SK-N-SH (cell line): ENCODE results near the gene RIT1. TPM values are rescaled to one million over a fixed set of nuclear protein-coding genes. Genes with fewer than 3 reads are reported as not detected.

Source experiments
- CTCF ChIA-PET: fragments of 300-600, 350-600 bp; formaldehyde crosslinking; extraction: SDS; loops from one replicate; lab custom pipeline; 2021; lab: Yijun Ruan, JAX
- POLR2A ChIA-PET: fragments of 350-600 bp; sonication (Branson Sonifier 250); formaldehyde crosslinking; extraction: SDS; loops from one replicate; lab custom pipeline; 2020; ENCODE audit warnings: antibody characterized with exemption, inconsistent platforms; lab: Yijun Ruan, JAX
- DNase-seq: peaks from one replicate; pipeline ENCODE4 v3.0.0; 2012
- H2AFZ ChIP-seq: fragments of 200-600 bp; sonication (generic); 2 replicates; pipeline ENCODE4 v1.8.1; 2016; ENCODE audit warnings: antibody characterized with exemption, mild to moderate bottlenecking, low read depth
- H3F3A ChIP-seq: fragments of 200-600 bp; sonication (generic); replicated peaks from 2 replicates; pipeline ENCODE3; 2016; ENCODE audit warnings: antibody characterized with exemption, mild to moderate bottlenecking; ENCODE audit not compliant: insufficient read depth
- H3K27ac ChIP-seq, 2 experiments: fragments of 200-500 bp in 1 of 2; fragments of 200-600 bp in 1 of 2; sonication (Bioruptor generic) in 1 of 2; sonication (generic), shearing (Covaris generic) in 1 of 2; 2 replicates each; pipeline versions ENCODE4 v1.5.1 to v1.6.1; 2014 to 2016; ENCODE audit warnings: low read depth in 2 of 2, inconsistent platforms in 1 of 2, low read length in 1 of 2, mild to moderate bottlenecking in 1 of 2, mixed read lengths in 1 of 2
- H3K27me3 ChIP-seq: fragments of 200-600 bp; sonication (generic), shearing (Covaris generic); 2 replicates; pipeline ENCODE4 v1.6.1; 2016; ENCODE audit warnings: mixed run types; ENCODE audit not compliant: insufficient read depth
- H3K36me3 ChIP-seq, 2 experiments: fragments of 200-500 bp in 1 of 2; fragments of 200-600 bp in 1 of 2; sonication (Bioruptor generic) in 1 of 2; sonication (generic) in 1 of 2; replicated peaks in 1 of 2; 2 replicates each; pipeline versions ENCODE3 to v1.5.1; 2014 to 2016; ENCODE audit warnings: low read length in 1 of 2, mild to moderate bottlenecking in 1 of 2; ENCODE audit not compliant: insufficient read depth in 2 of 2, control insufficient read depth in 1 of 2
- H3K4me1 ChIP-seq, 2 experiments: fragments of 200-500 bp in 1 of 2; fragments of 200-600 bp in 1 of 2; sonication (Bioruptor generic) in 1 of 2; sonication (generic), shearing (Covaris generic) in 1 of 2; 2 replicates each; pipeline versions ENCODE4 v1.5.1 to v1.6.1; 2014 to 2016; ENCODE audit warnings: low read depth in 1 of 2, low read length in 1 of 2, mixed run types in 1 of 2; ENCODE audit not compliant: insufficient read depth in 2 of 2, control insufficient read depth in 1 of 2
- H3K4me2 ChIP-seq: fragments of 200-600 bp; sonication (generic), shearing (Covaris generic); 2 replicates; pipeline ENCODE4 v1.6.1; 2017; ENCODE audit warnings: mixed run types
- H3K4me3 ChIP-seq, 2 experiments: fragments of 200-500 bp in 1 of 2; fragments of 200-600 bp in 1 of 2; sonication (Bioruptor generic) in 1 of 2; sonication (generic), shearing (Covaris generic) in 1 of 2; 2 replicates each; pipeline versions ENCODE4 v1.5.1 to v1.8.1; 2014 to 2016; ENCODE audit warnings: low read depth in 2 of 2, inconsistent platforms in 1 of 2, low read length in 1 of 2, mild to moderate bottlenecking in 1 of 2, mixed read lengths in 1 of 2, moderate library complexity in 1 of 2
- H3K79me2 ChIP-seq: fragments of 200-600 bp; sonication (generic); 2 replicates; pipeline ENCODE4 v1.8.1; 2017; ENCODE audit warnings: mild to moderate bottlenecking; ENCODE audit not compliant: insufficient read depth
- H3K9ac ChIP-seq: fragments of 200-600 bp; sonication (generic); 2 replicates; pipeline ENCODE4 v1.6.1; 2017; ENCODE audit warnings: mixed run types
- H3K9me2 ChIP-seq: fragments of 200-600 bp; sonication (generic); 2 replicates; pipeline ENCODE4 v1.6.1; 2017; ENCODE audit warnings: mixed run types
- H3K9me3 ChIP-seq: fragments of 200-600 bp; sonication (generic); 2 replicates; pipeline ENCODE4 v1.6.1; 2017; ENCODE audit warnings: mixed run types, mild to moderate bottlenecking, moderate library complexity
- H4K20me1 ChIP-seq: fragments of 200-600 bp; sonication (generic); 2 replicates; pipeline ENCODE4 v1.6.1; 2017; ENCODE audit warnings: mild to moderate bottlenecking, mixed run types; ENCODE audit not compliant: insufficient read depth
- CTCF ChIP-seq: fragments of 200-600 bp; sonication (generic); IDR thresholded peaks from 2 replicates; pipeline ENCODE4 v1.6.1; 2017; ENCODE audit warnings: antibody characterized with exemption, mild to moderate bottlenecking, moderate library complexity
- ELF1 ChIP-seq: IDR thresholded peaks from 2 replicates; pipeline ENCODE4 v1.4.0; 2012
- EP300 ChIP-seq, 2 experiments: IDR thresholded peaks; 2 replicates each; pipeline versions ENCODE4 v1.4.0 to v1.6.1; 2012; ENCODE audit warnings: borderline replicate concordance in 1 of 2, low read depth in 1 of 2, low read length in 1 of 2
- FOSL2 ChIP-seq: IDR thresholded peaks from 2 replicates; pipeline ENCODE4 v1.4.0; 2012; ENCODE audit warnings: low read depth, mild to moderate bottlenecking, moderate library complexity, borderline replicate concordance
- FOXJ3 ChIP-seq: sonication (generic); formaldehyde crosslinking; IDR thresholded peaks from 2 replicates; pipeline ENCODE4 v1.5.1; 2020; ENCODE audit warnings: mild to moderate bottlenecking, missing genetic modification reagents
- FOXM1 ChIP-seq: IDR thresholded peaks from 2 replicates; pipeline ENCODE4 v1.4.0; 2012; ENCODE audit warnings: low read depth, mild to moderate bottlenecking
- GATA2 ChIP-seq: sonication (generic); formaldehyde crosslinking; IDR thresholded peaks from 2 replicates; pipeline ENCODE4 v1.5.0; 2020; ENCODE audit warnings: mild to moderate bottlenecking, missing genetic modification reagents
- MAX ChIP-seq: IDR thresholded peaks from 2 replicates; pipeline ENCODE4 v1.4.0; 2012; ENCODE audit warnings: low read depth
- MEF2A ChIP-seq: IDR thresholded peaks from 2 replicates; pipeline ENCODE4 v1.4.0; 2012; ENCODE audit warnings: low read depth, borderline replicate concordance
- NFIC ChIP-seq: IDR thresholded peaks from 2 replicates; pipeline ENCODE4 v1.4.0; 2012; ENCODE audit warnings: borderline replicate concordance
- NRF1 ChIP-seq: IDR thresholded peaks from 2 replicates; pipeline ENCODE4 v1.6.1; 2012; ENCODE audit warnings: low read depth, mild to moderate bottlenecking, low read length
- POLR2AphosphoS5 ChIP-seq: IDR thresholded peaks from 2 replicates; pipeline ENCODE4 v1.6.1; 2012; ENCODE audit warnings: low read depth, low read length
- RAD21 ChIP-seq: IDR thresholded peaks from 2 replicates; pipeline ENCODE4 v1.6.1; 2012; ENCODE audit warnings: mild to moderate bottlenecking, low read length
- RCOR1 ChIP-seq: fragments of 150-350 bp; IDR thresholded peaks from 2 replicates; pipeline ENCODE4 v1.6.1; 2017; ENCODE audit warnings: antibody characterized with exemption, low read length
- REST ChIP-seq: IDR thresholded peaks from 2 replicates; pipeline ENCODE4 v1.6.1; 2012; ENCODE audit warnings: mild to moderate bottlenecking, low read depth, low read length, moderate library complexity
- RXRA ChIP-seq: IDR thresholded peaks from 2 replicates; pipeline ENCODE4 v1.4.0; 2012; ENCODE audit warnings: low read depth, mild to moderate bottlenecking, borderline replicate concordance
- TAF1 ChIP-seq: IDR thresholded peaks from 2 replicates; pipeline ENCODE4 v1.6.1; 2012; ENCODE audit warnings: low read depth, mild to moderate bottlenecking, low read length, moderate library complexity, borderline replicate concordance
- TCF12 ChIP-seq: IDR thresholded peaks from 2 replicates; pipeline ENCODE4 v1.4.0; 2012
- TEAD4 ChIP-seq: IDR thresholded peaks from 2 replicates; pipeline ENCODE4 v1.4.0; 2012; ENCODE audit warnings: mild to moderate bottlenecking, borderline replicate concordance; ENCODE audit not compliant: insufficient read depth
- USF1 ChIP-seq: IDR thresholded peaks from 2 replicates; pipeline ENCODE4 v1.4.0; 2012; ENCODE audit warnings: low read depth, borderline replicate concordance
- USF2 ChIP-seq: fragments of 150-350 bp; IDR thresholded peaks from 2 replicates; pipeline ENCODE4 v1.6.1; 2017; ENCODE audit warnings: antibody characterized with exemption, low read length, low read depth, borderline replicate concordance
- WGBS: methylation state at CpG from one replicate; pipeline ENCODE4 v1.1.6; 2017; ENCODE audit warnings: low lambda C conversion rate; 5-methylcytosine and 5-hydroxymethylcytosine counted together
- polyA plus RNA-seq, 3 experiments: library from polyadenylated mRNA; depleted of rRNA; stranded (reverse); fragments of >200 nt; gene quantifications; 2 replicates each; pipeline ENCODE4 v1.2.3, GENCODE V29; 2012
- TF ChIP-seq, protein P1 (sequence below): IDR thresholded peaks from 2 replicates; pipeline ENCODE4 v1.4.0; 2012; ENCODE audit warnings: low read depth, borderline replicate concordance
- TF ChIP-seq, protein P2 (sequence below): fragments of 150-350 bp; IDR thresholded peaks from 2 replicates; pipeline ENCODE4 v1.6.1; 2016; ENCODE audit warnings: mild to moderate bottlenecking, low read depth, low read length

Gene RIT1
- polyA plus RNA-seq, 1 of the 3 experiments (the other 2 are of a cell fraction): 28.8 TPM

- peak overlapping the region; percentile 56 to 94 for H3K4me3 ChIP-seq
- POLR2A ChIA-PET: interaction anchor here (0.6 kb wide), 1 partner anchor 79 kb away, joined by 3 read pairs; no protein-coding TSS in a partner anchor
- CTCF ChIA-PET: interaction anchor here (1.0 to 1.1 kb wide), 2 partner anchors 20 to 53 kb away, joined by 3 to 4 read pairs; partner anchors contain the start of gene GON4L
- peak overlapping the region; percentile 86 for H3K9ac ChIP-seq
- peak overlapping the region; percentile 98 for H3K4me2 ChIP-seq
- peaks cover 54% of the 10 kb centered on the region for H3F3A ChIP-seq
- H3K79me2 ChIP-seq: peaks cover 56% of the 10 kb centered on the region
- no peaks in the 10 kb centered on the region for H4K20me1 ChIP-seq
- H3K27ac ChIP-seq: peak overlapping the region; percentile 70 to 76
- H3K36me3 ChIP-seq: peaks cover 36 to 87% of the 10 kb centered on the region in 2 experiments
- peaks cover 7 to 8% of the 10 kb centered on the region in 2 experiments; a peak in 3 of 4 replicates for H3K4me1 ChIP-seq
- H3K9me2 ChIP-seq: no peaks in the 10 kb centered on the region
- no peaks in the 10 kb centered on the region for H3K27me3 ChIP-seq
- H2AFZ ChIP-seq: peak overlapping the region; percentile 67; the same call in 1 of the 2 replicates
- H3K9me3 ChIP-seq: no peaks in the 10 kb centered on the region
- under 1% methylated on average over 10 of the region's 11 CpGs for WGBS
- peak; percentile 53 for DNase-seq
- TF ChIP-seq EP300 (IDR thresholded peaks at IDR 0.05; ENCODE audit: borderline replicate concordance in 1 of 2, low read depth in 1 of 2, low read length in 1 of 2): no peak
- no peak for TF ChIP-seq FOXM1
- TF ChIP-seq REST: no peak
- no peak for TF ChIP-seq ELF1
- peak; percentile 13; the same call in 1 of the 2 replicates for TF ChIP-seq RAD21
- no peak; the same call in 1 of the 2 replicates for TF ChIP-seq MAX
- TF ChIP-seq, protein P1, sequence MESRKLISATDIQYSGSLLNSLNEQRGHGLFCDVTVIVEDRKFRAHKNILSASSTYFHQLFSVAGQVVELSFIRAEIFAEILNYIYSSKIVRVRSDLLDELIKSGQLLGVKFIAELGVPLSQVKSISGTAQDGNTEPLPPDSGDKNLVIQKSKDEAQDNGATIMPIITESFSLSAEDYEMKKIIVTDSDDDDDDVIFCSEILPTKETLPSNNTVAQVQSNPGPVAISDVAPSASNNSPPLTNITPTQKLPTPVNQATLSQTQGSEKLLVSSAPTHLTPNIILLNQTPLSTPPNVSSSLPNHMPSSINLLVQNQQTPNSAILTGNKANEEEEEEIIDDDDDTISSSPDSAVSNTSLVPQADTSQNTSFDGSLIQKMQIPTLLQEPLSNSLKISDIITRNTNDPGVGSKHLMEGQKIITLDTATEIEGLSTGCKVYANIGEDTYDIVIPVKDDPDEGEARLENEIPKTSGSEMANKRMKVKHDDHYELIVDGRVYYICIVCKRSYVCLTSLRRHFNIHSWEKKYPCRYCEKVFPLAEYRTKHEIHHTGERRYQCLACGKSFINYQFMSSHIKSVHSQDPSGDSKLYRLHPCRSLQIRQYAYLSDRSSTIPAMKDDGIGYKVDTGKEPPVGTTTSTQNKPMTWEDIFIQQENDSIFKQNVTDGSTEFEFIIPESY: no peak
- TF ChIP-seq MEF2A: no peak
- TF ChIP-seq GATA2 (CRISPR knock-in tag): no peak
- TF ChIP-seq TAF1: no peak
- no peak for TF ChIP-seq FOXJ3 (CRISPR knock-in tag)
- TF ChIP-seq RXRA: no peak
- TF ChIP-seq TEAD4: no peak
- TF ChIP-seq FOSL2: no peak
- TF ChIP-seq NRF1: no peak
- TF ChIP-seq RCOR1: no peak
- TF ChIP-seq POLR2AphosphoS5: no peak
- TF ChIP-seq TCF12: no peak
- no peak for TF ChIP-seq USF2
- peak; percentile 79 for TF ChIP-seq USF1
- TF ChIP-seq, protein P2, sequence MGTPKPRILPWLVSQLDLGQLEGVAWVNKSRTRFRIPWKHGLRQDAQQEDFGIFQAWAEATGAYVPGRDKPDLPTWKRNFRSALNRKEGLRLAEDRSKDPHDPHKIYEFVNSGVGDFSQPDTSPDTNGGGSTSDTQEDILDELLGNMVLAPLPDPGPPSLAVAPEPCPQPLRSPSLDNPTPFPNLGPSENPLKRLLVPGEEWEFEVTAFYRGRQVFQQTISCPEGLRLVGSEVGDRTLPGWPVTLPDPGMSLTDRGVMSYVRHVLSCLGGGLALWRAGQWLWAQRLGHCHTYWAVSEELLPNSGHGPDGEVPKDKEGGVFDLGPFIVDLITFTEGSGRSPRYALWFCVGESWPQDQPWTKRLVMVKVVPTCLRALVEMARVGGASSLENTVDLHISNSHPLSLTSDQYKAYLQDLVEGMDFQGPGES: no peak
- TF ChIP-seq CTCF: no peak
- no peak for TF ChIP-seq NFIC
These were observed 478 bp downstream of the RIT1 start for GRCh38 chr1:155910621-155911121.
